HG03442 (cell line): ENCODE results near the gene CREB3.

Experiments
- ATAC-seq: cut with Tn5 transposase; IDR thresholded peaks from one replicate; pipeline ENCODE4 v1.9.1; 2021; ENCODE audit warnings: mild to moderate bottlenecking, moderate library complexity; ENCODE audit not compliant: unreplicated experiment

CREB3 gene

GRCh38 chr9:35732185-35732799 lies at the start of gene CREB3, which contains the start of gene TLN1:
Gene CREB3, plus strand, starts transcription at chr9:35732666. Its CDS starts 107 bp downstream, at chr9:35732773.
Gene TLN1, minus strand, starts transcription at chr9:35732195. Its CDS starts 6,501 bp downstream, at chr9:35725694.
- ATAC-seq, result peak; percentile 79

- no peak for ATAC-seq
Observed at GRCh38 chr9:35683323-35683722, 49.1 kb upstream of the CREB3 start.

- no peak for ATAC-seq
Observed at GRCh38 chr9:35684921-35685320, 47.5 kb upstream of the CREB3 start.

GRCh38 chr9:35685506-35685905 lies 47.0 kb upstream of the CREB3 start:
- ATAC-seq, result no peak

- ATAC-seq, result no peak
Observed at GRCh38 chr9:35686222-35687203, 46.0 kb upstream of the CREB3 start.

- no peak for ATAC-seq
Observed at GRCh38 chr9:35687306-35687705, 45.2 kb upstream of the CREB3 start.

GRCh38 chr9:35687972-35688557 lies 44.4 kb upstream of the CREB3 start:
- ATAC-seq, result no peak

- ATAC-seq, result no peak
Observed at GRCh38 chr9:35688558-35689541, 43.6 kb upstream of the CREB3 start.

GRCh38 chr9:35689542-35690293 lies 42.7 kb upstream of the CREB3 start, which contains the start of gene TPM2:
Gene TPM2, minus strand, starts transcription at chr9:35689925. Its CDS starts 108 bp downstream, at chr9:35689817.
- ATAC-seq, result no peak

GRCh38 chr9:35690294-35690613 lies 42.2 kb upstream of the CREB3 start:
- ATAC-seq, result no peak

GRCh38 chr9:35690614-35691333 lies 41.7 kb upstream of the CREB3 start:
- ATAC-seq, result no peak

- no peak for ATAC-seq
Observed at GRCh38 chr9:35691334-35691650, 41.2 kb upstream of the CREB3 start.

GRCh38 chr9:35691757-35692301 lies 40.6 kb upstream of the CREB3 start:
- no peak for ATAC-seq

- ATAC-seq, result no peak
Observed at GRCh38 chr9:35695943-35696401, 36.5 kb upstream of the CREB3 start.

- peak; percentile 74 for ATAC-seq
Observed at GRCh38 chr9:35696520-35697215, 35.8 kb upstream of the CREB3 start.

GRCh38 chr9:35697486-35697885 lies 35.0 kb upstream of the CREB3 start:
- ATAC-seq, result no peak

- no peak for ATAC-seq
Observed at GRCh38 chr9:35698231-35698630, 34.2 kb upstream of the CREB3 start.

- no peak for ATAC-seq
Observed at GRCh38 chr9:35700031-35700430, 32.4 kb upstream of the CREB3 start.
